Natural killer cell treated with Interleukin-12 subunit alpha and Interleukin-12 subunit beta and Interleukin-15 and Interleukin-18, amount 100 ng/mL, for 72 hours (primary cell): ENCODE results near the gene DBR1. TPM values are rescaled to one million over a fixed set of nuclear protein-coding genes. Genes with fewer than 3 reads are reported as not detected.

Experiments used
- ATAC-seq, 2 donors: fragments of 150-1000 bp; cut with Tn5 transposase in 1 of 2; sonication (Bioruptor Pico), chemical (Tn5 transposase) in 1 of 2; 2 replicates each; pipeline ENCODE4 v1.10.0; 2021
- DNase-seq: peaks from one replicate; pipeline ENCODE4 v3.0.0; 2022; ENCODE audit warnings: low spot score
- H3K27ac Mint-ChIP-seq, 2 donors: 1 replicate in 1 of 2; 2 replicates in 1 of 2; pipeline ENCODE4 v1.8.0; 2022; ENCODE audit warnings: mixed read lengths in 2 of 2, mild to moderate bottlenecking in 1 of 2, moderate library complexity in 1 of 2
- H3K27me3 Mint-ChIP-seq, 2 donors: 1 replicate in 1 of 2; 2 replicates in 1 of 2; pipeline ENCODE4 v1.8.0; 2022; ENCODE audit warnings: mixed read lengths in 2 of 2
- H3K36me3 Mint-ChIP-seq: one replicate; pipeline ENCODE4 v1.8.0; 2022; ENCODE audit warnings: mixed read lengths
- H3K4me1 Mint-ChIP-seq, 2 donors: 1 replicate in 1 of 2; 2 replicates in 1 of 2; pipeline ENCODE4 v1.8.0; 2022; ENCODE audit warnings: low read depth in 2 of 2, mixed read lengths in 2 of 2, mild to moderate bottlenecking in 1 of 2
- H3K4me3 Mint-ChIP-seq: one replicate; pipeline ENCODE4 v1.8.0; 2022; ENCODE audit warnings: mixed read lengths
- H3K9me3 Mint-ChIP-seq: 2 replicates; pipeline ENCODE4 v1.8.0; 2022; ENCODE audit warnings: mixed read lengths
- total RNA-seq, 2 donors: library from RNA; stranded (reverse); gene quantifications; one replicate each; pipeline ENCODE4 v1.2.3, GENCODE V29; 2022

Gene DBR1
- total RNA-seq, 2 donors from 2014 or later = 21.6 to 23.4 TPM

DNA sequence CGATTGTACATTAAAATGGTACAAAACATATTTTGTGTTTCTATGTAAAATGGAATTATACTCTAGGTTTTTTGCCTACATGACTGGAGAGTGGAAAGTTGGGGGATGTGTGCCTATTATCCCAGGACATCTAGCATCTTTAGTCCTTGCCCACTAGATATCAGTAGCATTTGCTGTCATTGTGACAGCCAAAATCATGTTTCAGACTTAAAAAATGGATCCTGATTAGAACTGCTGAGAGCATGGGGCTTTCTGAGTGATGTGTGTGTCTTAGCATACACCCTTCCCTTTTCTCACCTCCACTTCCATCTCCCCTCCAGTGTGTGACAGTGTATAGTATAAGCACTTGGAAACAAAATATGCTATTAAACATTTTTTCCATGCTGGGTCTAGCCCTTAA, 25.7 kb upstream of the DBR1 start:
- no peak for ATAC-seq
- Mint-ChIP-seq H3K9me3 (no peaks in the 10 kb centered on the region), H3K27ac (no peak overlapping the region), H3K4me3 (no peak overlapping the region), H3K27me3 (no peaks in the 10 kb centered on the region), H3K36me3 (no peaks in the 10 kb centered on the region), H3K4me1 (peaks cover 46 to 48% of the 10 kb centered on the region in 2 donors)
- DNase-seq = no peak

- Mint-ChIP-seq H3K36me3 (no peaks in the 10 kb centered on the region), H3K27ac (peak overlapping the region in 1 of 2 donors; percentile 60), H3K4me1 (peaks cover 43 to 46% of the 10 kb centered on the region in 2 donors), H3K27me3 (no peaks in the 10 kb centered on the region), H3K4me3 (peak overlapping the region; percentile 47), H3K9me3 (no peaks in the 10 kb centered on the region)
- DNase-seq (no peak), ATAC-seq (peak in 1 of 2 donors; percentile 53)
Observed at GRCh38 chr3:138199851-138200250, 25.1 kb upstream of the DBR1 start.

DNA sequence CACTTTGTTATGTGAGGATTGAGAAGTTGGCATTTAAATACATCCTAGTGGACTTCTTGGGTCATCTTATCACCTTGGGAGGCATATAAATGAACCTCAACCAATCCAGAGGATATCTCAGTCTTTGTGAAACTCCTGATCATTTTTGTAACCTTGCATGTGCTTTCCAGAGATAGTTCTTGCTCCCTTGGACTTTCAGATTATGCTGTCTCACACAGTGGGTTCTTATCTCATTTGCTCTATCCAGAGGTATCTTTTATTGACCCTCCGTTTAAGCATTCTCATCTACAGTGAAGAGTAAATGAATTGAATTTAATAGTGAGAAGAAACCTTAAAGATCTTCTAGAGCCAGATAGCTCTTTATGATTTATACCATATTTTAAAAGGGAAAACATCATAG, 22.8 kb upstream of the DBR1 start:
- Mint-ChIP-seq H3K36me3 (no peaks in the 10 kb centered on the region), H3K4me3 (no peak overlapping the region), H3K27ac (no peak overlapping the region), H3K9me3 (no peaks in the 10 kb centered on the region), H3K27me3 (no peaks in the 10 kb centered on the region), H3K4me1 (peaks cover 29 to 34% of the 10 kb centered on the region in 2 donors)
- ATAC-seq (no peak), DNase-seq (no peak)

DNA sequence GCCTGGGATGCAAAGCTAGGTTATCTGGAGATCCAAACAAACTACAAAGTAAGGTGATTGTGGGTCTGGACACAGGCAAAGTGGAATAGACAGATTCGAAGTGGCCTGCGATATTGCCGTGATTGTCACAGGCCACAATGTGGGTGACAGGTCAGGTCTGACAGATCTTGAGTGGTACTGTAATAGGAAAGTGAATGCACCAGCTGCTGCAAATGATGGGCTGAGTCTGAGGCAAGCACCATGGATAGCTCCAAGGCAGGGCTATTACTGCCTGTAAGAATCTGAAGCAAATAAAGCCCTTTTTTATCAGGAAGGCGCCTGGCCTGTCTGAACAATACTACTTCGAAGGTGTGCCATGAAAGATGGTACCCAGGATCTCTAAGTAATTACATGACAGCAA, 22.3 kb upstream of the DBR1 start:
- no peak for DNase-seq
- H3K9me3 Mint-ChIP-seq = no peaks in the 10 kb centered on the region

GRCh38 chr3:138196023-138196422, 21.3 kb upstream of the DBR1 start:
- DNase-seq (no peak), ATAC-seq (no peak)
- Mint-ChIP-seq H3K9me3 (no peaks in the 10 kb centered on the region), H3K27me3 (no peaks in the 10 kb centered on the region), H3K36me3 (no peaks in the 10 kb centered on the region), H3K4me3 (no peak overlapping the region), H3K4me1 (peaks cover 28 to 36% of the 10 kb centered on the region in 2 donors), H3K27ac (no peak overlapping the region)

More for the DNA sequence above, 22.3 kb upstream of the DBR1 start:
- peak; percentile 55 to 62 for ATAC-seq
- Mint-ChIP-seq H3K4me3 (no peak overlapping the region), H3K4me1 (peaks cover 29 to 34% of the 10 kb centered on the region in 2 donors), H3K27me3 (no peaks in the 10 kb centered on the region), H3K36me3 (no peaks in the 10 kb centered on the region), H3K27ac (no peak overlapping the region)

DNA sequence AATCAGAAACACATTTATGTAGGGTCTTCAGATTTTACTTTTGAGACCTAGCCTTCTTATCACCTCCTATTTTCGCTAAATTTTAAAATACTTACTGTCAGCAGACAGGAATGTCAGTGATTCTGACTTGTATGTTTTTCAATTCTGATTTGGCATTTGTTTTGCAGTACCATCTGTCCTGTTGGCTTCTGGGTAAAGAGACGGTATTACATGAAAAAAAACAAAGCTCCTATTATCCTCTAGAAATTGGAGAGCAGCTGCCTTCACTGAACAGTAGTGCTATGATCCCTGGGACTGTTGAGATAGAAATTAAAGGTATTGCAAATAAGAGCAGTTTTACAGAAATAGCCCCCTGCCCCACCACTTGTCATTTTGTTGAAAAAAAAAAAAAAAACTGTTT, 20.8 kb upstream of the DBR1 start:
- Mint-ChIP-seq H3K36me3 (no peaks in the 10 kb centered on the region), H3K4me3 (no peak overlapping the region), H3K27ac (no peak overlapping the region), H3K27me3 (no peaks in the 10 kb centered on the region), H3K9me3 (no peaks in the 10 kb centered on the region), H3K4me1 (peaks cover 30 to 35% of the 10 kb centered on the region in 2 donors)
- DNase-seq = no peak
- no peak for ATAC-seq

GRCh38 chr3:138188013-138188730, 13.5 kb upstream of the DBR1 start:
- ATAC-seq = no peak
- peak overlapping the region; percentile 94 to 95 for H3K27ac Mint-ChIP-seq
- H3K27me3 Mint-ChIP-seq = peaks cover 15 to 21% of the 10 kb centered on the region in 2 donors
- H3K4me1 Mint-ChIP-seq = peaks cover 32 to 43% of the 10 kb centered on the region in 2 donors
- H3K36me3 Mint-ChIP-seq = no peaks in the 10 kb centered on the region
- peak overlapping the region; percentile 98 for H3K4me3 Mint-ChIP-seq
- no peak for DNase-seq
- no peaks in the 10 kb centered on the region for H3K9me3 Mint-ChIP-seq

DNA sequence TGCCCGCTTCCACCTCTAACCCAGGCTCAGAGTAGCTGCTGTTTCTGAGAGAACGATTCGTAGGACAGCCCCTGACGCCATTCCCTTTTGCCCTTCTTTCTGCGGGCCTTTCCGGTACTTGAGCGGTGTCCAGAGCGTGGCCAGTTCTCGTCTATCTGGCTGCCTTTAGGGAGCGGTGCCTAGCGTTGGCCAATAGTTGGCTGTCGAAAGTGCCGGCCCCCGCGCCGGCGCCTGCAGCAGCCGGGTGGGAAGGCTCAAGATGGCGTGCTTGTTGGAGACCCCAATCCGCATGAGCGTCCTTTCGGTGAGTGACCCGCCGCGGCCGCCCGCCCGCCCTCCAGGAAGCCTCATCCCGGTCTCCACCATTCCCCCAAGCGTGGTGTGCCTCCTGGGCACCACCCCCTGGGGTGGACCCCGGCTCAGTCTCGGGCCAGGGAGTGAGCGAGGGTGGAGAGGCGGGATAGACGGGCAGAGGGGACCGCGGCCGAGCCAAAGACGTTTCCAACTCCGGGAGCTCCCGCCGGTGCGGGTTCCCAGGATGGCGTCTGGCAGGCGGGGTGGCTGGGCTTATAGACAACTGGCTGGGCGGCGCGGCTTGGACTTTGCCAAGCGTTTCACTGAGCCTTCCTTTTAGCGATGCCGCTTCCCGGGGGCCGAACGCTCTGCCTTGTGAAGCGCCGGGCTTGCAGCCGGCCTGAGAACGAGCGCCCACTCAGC, 12.7 kb upstream of the DBR1 start, which contains the start of gene ARMC8:
Gene ARMC8, plus strand, starts transcription at position 6 of the 717 bp plus-strand sequence. Its CDS starts 254 bp downstream, at position 260.
- Mint-ChIP-seq H3K4me3 (peak within 1 kb of the TSS; percentile 98), H3K4me1 (peaks cover 32 to 43% of the 10 kb centered on the region in 2 donors), H3K9me3 (no peaks in the 10 kb centered on the region), H3K27me3 (peaks cover 15 to 21% of the 10 kb centered on the region in 2 donors), H3K36me3 (no peaks in the 10 kb centered on the region), H3K27ac (peak within 1 kb of the TSS; percentile 94 to 95)
- ATAC-seq (peak; percentile 75 to 87), DNase-seq (peak; percentile 70)

- H3K9me3 Mint-ChIP-seq = no peaks in the 10 kb centered on the region
- ATAC-seq (peak; percentile 95 to 96), DNase-seq (peak; percentile 89)
- peak overlapping the region; percentile 94 to 95 for H3K27ac Mint-ChIP-seq
- peaks cover 15 to 21% of the 10 kb centered on the region in 2 donors for H3K27me3 Mint-ChIP-seq
- peaks cover 32 to 43% of the 10 kb centered on the region in 2 donors for H3K4me1 Mint-ChIP-seq
- H3K4me3 Mint-ChIP-seq = peak overlapping the region; percentile 98
- H3K36me3 Mint-ChIP-seq = no peaks in the 10 kb centered on the region
Observed at GRCh38 chr3:138186803-138187295, 12.1 kb upstream of the DBR1 start.

DNA sequence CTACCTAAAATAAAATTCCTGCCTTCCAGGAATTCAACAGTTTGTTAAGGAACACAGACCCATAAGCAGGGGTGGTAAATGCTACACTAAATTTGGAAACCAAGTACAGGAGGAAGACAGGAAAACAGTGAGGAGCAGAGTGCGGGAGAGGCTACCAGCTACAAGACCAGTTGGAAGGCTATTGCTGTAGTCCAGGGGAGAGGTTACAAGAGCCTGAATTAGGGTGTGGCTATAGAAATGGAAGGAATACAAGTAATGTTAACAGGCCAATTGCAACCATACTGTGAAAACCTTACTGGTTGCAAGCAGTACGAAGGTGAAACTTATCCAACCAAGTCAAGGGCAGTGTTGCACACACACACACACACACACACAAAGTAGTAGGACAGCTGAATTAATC, 11.5 kb upstream of the DBR1 start:
- DNase-seq (no peak), ATAC-seq (no peak)
- Mint-ChIP-seq H3K4me1 (peaks cover 27 to 37% of the 10 kb centered on the region in 2 donors), H3K9me3 (no peaks in the 10 kb centered on the region), H3K36me3 (no peaks in the 10 kb centered on the region), H3K27ac (peak overlapping the region; percentile 94 to 95), H3K27me3 (peaks cover 15 to 21% of the 10 kb centered on the region in 2 donors), H3K4me3 (peak overlapping the region; percentile 98)

GRCh38 chr3:138184994-138185393, 10.3 kb upstream of the DBR1 start:
- Mint-ChIP-seq H3K36me3 (no peaks in the 10 kb centered on the region), H3K4me1 (peaks cover 23 to 30% of the 10 kb centered on the region in 2 donors), H3K4me3 (no peak overlapping the region)

DNA sequence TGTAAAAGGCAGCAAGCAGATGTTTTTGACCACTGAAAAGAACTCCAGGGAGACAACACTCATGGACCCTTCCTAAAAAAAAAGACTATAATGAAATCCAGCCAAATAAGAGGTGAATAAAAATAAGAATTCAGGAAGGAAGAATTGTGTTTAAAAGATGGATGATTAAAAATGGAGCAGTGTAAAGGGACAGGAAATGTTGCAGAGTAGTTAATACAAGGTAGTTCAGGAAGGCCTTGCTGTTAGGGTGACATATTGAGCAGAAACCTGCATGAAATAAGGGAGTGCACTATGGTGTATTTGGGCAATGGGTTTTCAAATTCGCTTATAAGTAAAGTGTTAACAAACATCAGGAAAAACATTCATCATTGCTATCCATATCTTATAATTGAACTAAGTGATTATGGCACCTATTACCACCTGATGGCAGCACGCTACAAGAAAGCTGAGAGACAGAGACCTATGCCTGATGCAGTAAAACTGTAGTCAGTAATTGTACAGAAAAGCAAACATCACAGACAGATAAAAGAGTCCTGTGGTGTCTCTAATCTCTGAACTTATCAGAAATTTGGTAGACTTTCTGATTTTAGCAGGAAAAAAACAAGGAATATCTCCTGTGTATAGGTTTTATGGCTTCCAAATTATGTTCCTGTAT, 5.8 kb upstream of the DBR1 start:
- no peaks in the 10 kb centered on the region for H3K4me1 Mint-ChIP-seq
- DNase-seq = no peak
- no peak overlapping the region for H3K27ac Mint-ChIP-seq
- H3K36me3 Mint-ChIP-seq = no peaks in the 10 kb centered on the region
- peak in 1 of 2 donors; percentile 57 for ATAC-seq
- H3K27me3 Mint-ChIP-seq = peaks cover 13 to 18% of the 10 kb centered on the region in 2 donors
- no peak overlapping the region for H3K4me3 Mint-ChIP-seq
- H3K9me3 Mint-ChIP-seq = no peaks in the 10 kb centered on the region

More at GRCh38 chr3:138184994-138185393, 10.3 kb upstream of the DBR1 start:
- DNase-seq (no peak), ATAC-seq (no peak)
- Mint-ChIP-seq H3K27ac (no peak overlapping the region), H3K27me3 (peaks cover 15 to 21% of the 10 kb centered on the region in 2 donors), H3K9me3 (no peaks in the 10 kb centered on the region)

GRCh38 chr3:138173769-138174420, 826 bp downstream of the DBR1 start:
- Mint-ChIP-seq H3K27me3 (peaks cover 0 to 2% of the 10 kb centered on the region in 2 donors), H3K4me1 (peaks cover 12 to 26% of the 10 kb centered on the region in 2 donors), H3K9me3 (no peaks in the 10 kb centered on the region), H3K4me3 (peak overlapping the region; percentile 96), H3K27ac (peak overlapping the region; percentile 89 to 91), H3K36me3 (peaks cover 4% of the 10 kb centered on the region)
- no peak for DNase-seq
- ATAC-seq = peak in 1 of 2 donors; percentile 4
